HepG2 (cell line): ENCODE measurements around the gene RHD. TPM values are rescaled to one million over a fixed set of nuclear protein-coding genes. Genes with fewer than 3 reads are reported as not detected.

Experiments used
- GZF1 ChIP-seq: sonication (generic); formaldehyde crosslinking; IDR thresholded peaks from 2 replicates; pipeline ENCODE4 v1.5.1; 2020; ENCODE audit warnings: mild to moderate bottlenecking, missing genetic modification reagents
- HIVEP1 ChIP-seq: sonication (generic); formaldehyde crosslinking; IDR thresholded peaks from 2 replicates; pipeline ENCODE4 v1.4.0; 2020; ENCODE audit warnings: mild to moderate bottlenecking, missing genetic modification reagents
- JUNB ChIP-seq: sonication (generic); formaldehyde crosslinking; IDR thresholded peaks from 2 replicates; pipeline ENCODE4 v1.8.0; 2022; ENCODE audit warnings: missing genetic modification reagents, mild to moderate bottlenecking, borderline replicate concordance
- KLF13 ChIP-seq: sonication (generic); formaldehyde crosslinking; IDR thresholded peaks from 2 replicates; pipeline ENCODE4 v1.4.0; 2020; ENCODE audit warnings: mild to moderate bottlenecking, missing genetic modification reagents
- PATZ1 ChIP-seq: sonication (generic); formaldehyde crosslinking; IDR thresholded peaks from 2 replicates; pipeline ENCODE4 v1.4.0; 2020; ENCODE audit warnings: missing genetic modification reagents
- RFX3 ChIP-seq: IDR thresholded peaks from 2 replicates; pipeline ENCODE4 v1.6.1; 2016; ENCODE audit warnings: missing biosample characterization, missing genetic modification reagents
- SRSF1 ChIP-seq: fragments of 200-400 bp; formaldehyde crosslinking; optimal IDR thresholded peaks from 2 replicates; pipeline ENCODE3; 2017; ENCODE audit warnings: mild to moderate bottlenecking, low read depth, low read length, moderate library complexity
- ZNF317 ChIP-seq: sonication (generic); formaldehyde crosslinking; IDR thresholded peaks from 2 replicates; pipeline ENCODE4 v1.5.0; 2020; ENCODE audit warnings: mild to moderate bottlenecking, missing genetic modification reagents
- ZNF33B ChIP-seq: sonication (generic); formaldehyde crosslinking; IDR thresholded peaks from 2 replicates; pipeline ENCODE4 v1.5.1; 2020; ENCODE audit warnings: mild to moderate bottlenecking, missing genetic modification reagents
- ZNF407 ChIP-seq: sonication (generic); formaldehyde crosslinking; IDR thresholded peaks from one replicate; pipeline ENCODE4 v1.5.1; 2020; ENCODE audit warnings: mild to moderate bottlenecking, missing genetic modification reagents; ENCODE audit errors: not compliant biosample characterization
- ZNF550 ChIP-seq: sonication (generic); formaldehyde crosslinking; IDR thresholded peaks from 2 replicates; pipeline ENCODE4 v1.4.0; 2020; ENCODE audit warnings: mild to moderate bottlenecking, missing genetic modification reagents, borderline replicate concordance
- ZNF746 ChIP-seq: sonication (generic); formaldehyde crosslinking; IDR thresholded peaks from 2 replicates; pipeline ENCODE4 v1.8.0; 2022; ENCODE audit warnings: mild to moderate bottlenecking, missing genetic modification reagents
- ZNF879 ChIP-seq: sonication (generic); formaldehyde crosslinking; IDR thresholded peaks from 2 replicates; pipeline ENCODE4 v1.8.1; 2023; ENCODE audit warnings: missing genetic modification reagents
- ZNF891 ChIP-seq: sonication (generic); formaldehyde crosslinking; IDR thresholded peaks from 2 replicates; pipeline ENCODE4 v1.5.0; 2020; ENCODE audit warnings: mild to moderate bottlenecking, missing genetic modification reagents
- polyA plus RNA-seq, 8 experiments: library from polyadenylated mRNA; depleted of rRNA in 3 of 8; stranded (reverse) in 7 of 8; unstranded in 1 of 8; fragments of >200 nt; fragmentation: Illumina TruSeq in 4 of 8; extraction: Trizol in 4 of 8; gene quantifications; 2 replicates each; pipeline versions ENCODE4 v1.2.1 to v1.2.3, GENCODE V29; 2011 to 2016; ENCODE audit warnings: low read depth in 4 of 8, missing spikeins in 1 of 8, mixed read lengths in 1 of 8; ENCODE audit not compliant: insufficient read depth in 1 of 8
- total RNA-seq, 5 experiments: library from RNA; depleted of rRNA; stranded (reverse); fragments of >200 nt; fragmentation: Illumina TruSeq; extraction: Trizol; gene quantifications; 2 replicates each; pipeline ENCODE4 v1.2.3, GENCODE V29; 2016; ENCODE audit warnings: low read depth in 1 of 5

The RHD gene
- total and polyA plus RNA-seq, 2 of the 13 experiments (the other 11 are each of a cell fraction or from before 2014, with no cell fraction given), result not detected

GRCh38 chr1:25247024-25247828 is 25.1 kb upstream of the RHD start, which contains the start of gene RSRP1 (continued):
- no peak for TF ChIP-seq ZNF317 (CRISPR knock-in tag)
- TF ChIP-seq ZNF891 (CRISPR knock-in tag), result peak; percentile 82
- 0 out of 2 replicates have a peak, but pooled peaks have one; percentile 61 for TF ChIP-seq ZNF33B
- no peak for TF ChIP-seq KLF13 (CRISPR knock-in tag)
- TF ChIP-seq RFX3 (CRISPR knock-in tag), result peak; percentile 35; the same call in 1 of the 2 replicates
- TF ChIP-seq ZNF746 (CRISPR knock-in tag), result peak; percentile 72
- TF ChIP-seq GZF1 (CRISPR knock-in tag), result no peak
- no peak for TF ChIP-seq JUNB (CRISPR knock-in tag)
- peak; percentile 57; the same call in 1 of the 2 replicates for TF ChIP-seq PATZ1 (CRISPR knock-in tag)
- TF ChIP-seq ZNF407 (CRISPR knock-in tag), result peak; percentile 69
- TF ChIP-seq HIVEP1 (CRISPR knock-in tag), result peak; percentile 73; the same call in 1 of the 2 replicates
- TF ChIP-seq SRSF1, result peak; percentile 99
- TF ChIP-seq ZNF550 (CRISPR knock-in tag), result no peak
- TF ChIP-seq ZNF879, result 0 out of 2 replicates have a peak, but pooled peaks have one; percentile 77
